ENCODE measurements around the gene SLC7A1.

- TF ChIP-seq CTCF (IDR thresholded peaks at IDR 0.05) (no peak), POLR2A (IDR thresholded peaks at IDR 0.05) (no peak)
Measured at GRCh38 chr13:29536853-29537252, 58.6 kb downstream of the SLC7A1 start.
